T1000 (cell line): ENCODE results near the gene SBNO2.

Source experiments
- DNase-seq: peaks from one replicate; lab custom pipeline; 2025; ENCODE audit warnings: mixed read lengths; lab: John Stamatoyannopoulos, UW

SBNO2 gene

GRCh38 chr19:1089126-1089771, 84.8 kb downstream of the SBNO2 start:
- DNase-seq: no peak

GRCh38 chr19:1088416-1089010, 85.6 kb downstream of the SBNO2 start:
- DNase-seq: no peak

GRCh38 chr19:1087813-1088415, 86.2 kb downstream of the SBNO2 start:
- DNase-seq: no peak

- no peak for DNase-seq
Observed at GRCh38 chr19:1086613-1087012, 87.5 kb downstream of the SBNO2 start.

- DNase-seq: no peak
Observed at GRCh38 chr19:1085676-1086442, 88.2 kb downstream of the SBNO2 start.

GRCh38 chr19:1085053-1085658, 88.9 kb downstream of the SBNO2 start:
- DNase-seq: no peak

- DNase-seq: no peak
Observed at GRCh38 chr19:1084024-1084868, 89.8 kb downstream of the SBNO2 start.

GRCh38 chr19:1082928-1083816, 90.9 kb downstream of the SBNO2 start:
- no peak for DNase-seq

- peak; percentile 90 for DNase-seq
Observed at GRCh38 chr19:1082165-1082927, 91.7 kb downstream of the SBNO2 start.

- DNase-seq: no peak
Observed at GRCh38 chr19:1081301-1082164, 92.5 kb downstream of the SBNO2 start.

GRCh38 chr19:1080360-1081161, 93.5 kb downstream of the SBNO2 start:
- no peak for DNase-seq

GRCh38 chr19:1079566-1080111, 94.4 kb downstream of the SBNO2 start:
- no peak for DNase-seq

- no peak for DNase-seq
Observed at GRCh38 chr19:1076951-1077350, 97.1 kb downstream of the SBNO2 start.

GRCh38 chr19:1076046-1076386, 98.1 kb downstream of the SBNO2 start:
- DNase-seq: no peak

GRCh38 chr19:1074544-1075283, 99.4 kb downstream of the SBNO2 start:
- peak; percentile 85 for DNase-seq

- no peak for DNase-seq
Observed at GRCh38 chr19:1073956-1074517, 100.0 kb downstream of the SBNO2 start.
